ENCODE data around the gene FBXL12.
"Not testable (repeated sequence)": the region's sequence is repeated elsewhere in the genome, so short reads cannot be mapped to it uniquely, and the experiment has no call there.

The FBXL12 gene

GRCh38 chr19:9789579-9789978, 29.3 kb downstream of the FBXL12 start:
- H3K36me3 ChIP-seq (ENCODE audit: control insufficient read depth, insufficient read depth, low read length); H3K79me2 ChIP-seq (ENCODE audit: control insufficient read depth, insufficient read depth, low read length); H3K9ac ChIP-seq (ENCODE audit: low read length); H4K8ac ChIP-seq (ENCODE audit: low read depth, low read length); H2AK5ac ChIP-seq (ENCODE audit: low read length); H3K23ac ChIP-seq (ENCODE audit: low read length); H3K4me1 ChIP-seq (ENCODE audit: control insufficient read depth, low read depth, low read length); H3K18ac ChIP-seq (ENCODE audit: low read length); H3K27ac ChIP-seq (ENCODE audit: low read depth, low read length); H2BK120ac ChIP-seq (ENCODE audit: low read depth, low read length); H2BK5ac ChIP-seq (ENCODE audit: low read length); H2BK15ac ChIP-seq (replicated peaks; ENCODE audit: low read depth); H3K4me3 ChIP-seq (ENCODE audit: low read length); H3K27me3 ChIP-seq (ENCODE audit: insufficient read depth, low read length, poor library complexity); H3K4ac ChIP-seq (ENCODE audit: low read depth, low read length); H3K4me2 ChIP-seq (ENCODE audit: low read length); H3K79me1 ChIP-seq (ENCODE audit: low read length); H4K5ac ChIP-seq (ENCODE audit: low read length): not testable (repeated sequence)
- peak; percentile 72 for DNase-seq
- H3K56ac ChIP-seq (ENCODE audit: low read length), result peak overlapping the region; percentile 52
- no CpG with 5 or more reads among the region's 5 CpGs for WGBS (ENCODE audit: extremely low coverage, insufficient coverage, low lambda C conversion rate)

DNA sequence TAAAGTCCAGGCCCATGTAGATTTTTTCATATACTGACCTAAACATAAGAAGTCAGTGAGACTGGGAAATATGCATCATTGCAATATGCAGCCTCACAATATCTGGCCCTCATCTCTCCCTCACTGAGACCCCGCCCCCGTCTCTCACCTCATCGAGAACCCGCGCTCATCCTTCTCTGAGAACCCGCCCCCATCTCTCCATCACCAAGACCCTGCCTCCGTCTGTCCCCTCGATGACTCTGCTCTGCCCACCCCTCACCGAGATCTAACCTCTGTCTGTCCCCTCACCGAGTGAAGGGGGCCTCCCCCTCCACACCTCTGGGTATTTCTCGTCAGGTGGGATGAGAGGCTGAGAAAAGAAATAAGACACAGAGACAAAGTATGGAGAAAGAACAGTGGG, 29.8 kb downstream of the FBXL12 start:
- no CpG with 5 or more reads among the region's 11 CpGs for WGBS (ENCODE audit: extremely low coverage, insufficient coverage, low lambda C conversion rate)
- H3K4me3 ChIP-seq (ENCODE audit: low read length), result no peak overlapping the region
- no peaks in the 10 kb centered on the region for H3K79me1 ChIP-seq (ENCODE audit: low read length)
- no peak overlapping the region for H3K18ac ChIP-seq (ENCODE audit: low read length)
- H4K5ac ChIP-seq (ENCODE audit: low read length), result no peak overlapping the region
- H3K56ac ChIP-seq (ENCODE audit: low read length), result no peak overlapping the region
- H3K27me3 ChIP-seq (ENCODE audit: insufficient read depth, low read length, poor library complexity), result no peaks in the 10 kb centered on the region
- no peak overlapping the region for H2BK5ac ChIP-seq (ENCODE audit: low read length)
- no peak overlapping the region for H3K27ac ChIP-seq (ENCODE audit: low read depth, low read length)
- no peak overlapping the region for H3K4ac ChIP-seq (ENCODE audit: low read depth, low read length)
- H3K9ac ChIP-seq (ENCODE audit: low read length), result no peak overlapping the region
- H4K8ac ChIP-seq (ENCODE audit: low read depth, low read length), result no peak overlapping the region
- no peak overlapping the region for H2BK120ac ChIP-seq (ENCODE audit: low read depth, low read length)
- no peaks in the 10 kb centered on the region for H3K36me3 ChIP-seq (ENCODE audit: control insufficient read depth, insufficient read depth, low read length)
- peaks cover 2% of the 10 kb centered on the region for H3K4me1 ChIP-seq (ENCODE audit: control insufficient read depth, low read depth, low read length)
- no peak overlapping the region for H3K4me2 ChIP-seq (ENCODE audit: low read length)
- H3K23ac ChIP-seq (ENCODE audit: low read length), result no peak overlapping the region
- no peaks in the 10 kb centered on the region for H3K79me2 ChIP-seq (ENCODE audit: control insufficient read depth, insufficient read depth, low read length)
- no peak overlapping the region for H2BK15ac ChIP-seq (replicated peaks; ENCODE audit: low read depth)
- peak; percentile 41 for DNase-seq
- H2AK5ac ChIP-seq (ENCODE audit: low read length), result no peak overlapping the region

GRCh38 chr19:9788604-9789003, 30.3 kb downstream of the FBXL12 start:
- H3K27ac ChIP-seq (ENCODE audit: low read depth, low read length); H3K4me3 ChIP-seq (ENCODE audit: low read length); H3K4me2 ChIP-seq (ENCODE audit: low read length); H2BK15ac ChIP-seq (replicated peaks; ENCODE audit: low read depth); H3K18ac ChIP-seq (ENCODE audit: low read length); H2BK5ac ChIP-seq (ENCODE audit: low read length); H3K27me3 ChIP-seq (ENCODE audit: insufficient read depth, low read length, poor library complexity); H3K9ac ChIP-seq (ENCODE audit: low read length); H4K5ac ChIP-seq (ENCODE audit: low read length); H3K79me1 ChIP-seq (ENCODE audit: low read length); H4K8ac ChIP-seq (ENCODE audit: low read depth, low read length); H2BK120ac ChIP-seq (ENCODE audit: low read depth, low read length); DNase-seq; H3K4ac ChIP-seq (ENCODE audit: low read depth, low read length); H3K56ac ChIP-seq (ENCODE audit: low read length); H3K23ac ChIP-seq (ENCODE audit: low read length); H3K79me2 ChIP-seq (ENCODE audit: control insufficient read depth, insufficient read depth, low read length); H2AK5ac ChIP-seq (ENCODE audit: low read length); H3K4me1 ChIP-seq (ENCODE audit: control insufficient read depth, low read depth, low read length); H3K36me3 ChIP-seq (ENCODE audit: control insufficient read depth, insufficient read depth, low read length): not testable (repeated sequence)
- WGBS (ENCODE audit: extremely low coverage, insufficient coverage, low lambda C conversion rate), result no CpG with 5 or more reads among the region's 13 CpGs

GRCh38 chr19:9786819-9787218, 32.1 kb downstream of the FBXL12 start:
- DNase-seq, result no peak
- Histone ChIP-seq H3K56ac (ENCODE audit: low read length) (no peak overlapping the region), H4K5ac (ENCODE audit: low read length) (no peak overlapping the region), H3K4ac (ENCODE audit: low read depth, low read length) (no peak overlapping the region), H3K4me1 (ENCODE audit: control insufficient read depth, low read depth, low read length) (peaks cover 5% of the 10 kb centered on the region), H3K27ac (ENCODE audit: low read depth, low read length) (no peak overlapping the region), H3K9ac (ENCODE audit: low read length) (no peak overlapping the region), H3K79me1 (ENCODE audit: low read length) (peaks cover 2% of the 10 kb centered on the region), H3K23ac (ENCODE audit: low read length) (no peak overlapping the region), H3K79me2 (ENCODE audit: control insufficient read depth, insufficient read depth, low read length) (no peaks in the 10 kb centered on the region), H2BK120ac (ENCODE audit: low read depth, low read length) (no peak overlapping the region), H2BK15ac (replicated peaks; ENCODE audit: low read depth) (no peak overlapping the region), H3K36me3 (ENCODE audit: control insufficient read depth, insufficient read depth, low read length) (no peaks in the 10 kb centered on the region), H2BK5ac (ENCODE audit: low read length) (no peak overlapping the region), H3K4me2 (ENCODE audit: low read length) (no peak overlapping the region), H2AK5ac (ENCODE audit: low read length) (no peak overlapping the region), H3K4me3 (ENCODE audit: low read length) (no peak overlapping the region), H4K8ac (ENCODE audit: low read depth, low read length) (no peak overlapping the region), H3K27me3 (ENCODE audit: insufficient read depth, low read length, poor library complexity) (no peaks in the 10 kb centered on the region), H3K18ac (ENCODE audit: low read length) (no peak overlapping the region)
- no CpG with 5 or more reads among the region's 8 CpGs for WGBS (ENCODE audit: extremely low coverage, insufficient coverage, low lambda C conversion rate)

- no CpG with 5 or more reads among the region's 9 CpGs for WGBS (ENCODE audit: extremely low coverage, insufficient coverage, low lambda C conversion rate)
These were observed 32.5 kb downstream of the FBXL12 start for GRCh38 chr19:9786342-9786741.

More at GRCh38 chr19:9786342-9786741, 32.5 kb downstream of the FBXL12 start:
- no peak overlapping the region for H2BK5ac ChIP-seq (ENCODE audit: low read length)
- H4K5ac ChIP-seq (ENCODE audit: low read length), result no peak overlapping the region
- H3K27ac ChIP-seq (ENCODE audit: low read depth, low read length), result peak overlapping the region; percentile 100
- peak overlapping the region; percentile 41 for H3K18ac ChIP-seq (ENCODE audit: low read length)
- peaks cover 2% of the 10 kb centered on the region for H3K79me1 ChIP-seq (ENCODE audit: low read length)
- no peak overlapping the region for H2BK15ac ChIP-seq (replicated peaks; ENCODE audit: low read depth)
- no peak for DNase-seq
- H3K9ac ChIP-seq (ENCODE audit: low read length), result peak overlapping the region; percentile 89
- no peaks in the 10 kb centered on the region for H3K27me3 ChIP-seq (ENCODE audit: insufficient read depth, low read length, poor library complexity)
- no peak overlapping the region for H2AK5ac ChIP-seq (ENCODE audit: low read length)
- H3K36me3 ChIP-seq (ENCODE audit: control insufficient read depth, insufficient read depth, low read length), result no peaks in the 10 kb centered on the region
- peaks cover 5% of the 10 kb centered on the region for H3K4me1 ChIP-seq (ENCODE audit: control insufficient read depth, low read depth, low read length)
- no peak overlapping the region for H3K4me3 ChIP-seq (ENCODE audit: low read length)
- peak overlapping the region; percentile 98 for H3K56ac ChIP-seq (ENCODE audit: low read length)
- H3K4me2 ChIP-seq (ENCODE audit: low read length), result no peak overlapping the region
- H4K8ac ChIP-seq (ENCODE audit: low read depth, low read length), result no peak overlapping the region
- H3K23ac ChIP-seq (ENCODE audit: low read length), result no peak overlapping the region
- H3K4ac ChIP-seq (ENCODE audit: low read depth, low read length), result no peak overlapping the region
- H3K79me2 ChIP-seq (ENCODE audit: control insufficient read depth, insufficient read depth, low read length), result no peaks in the 10 kb centered on the region
- no peak overlapping the region for H2BK120ac ChIP-seq (ENCODE audit: low read depth, low read length)
